Measurements from ENCODE around the gene UGGT1.

UGGT1 gene

DNA sequence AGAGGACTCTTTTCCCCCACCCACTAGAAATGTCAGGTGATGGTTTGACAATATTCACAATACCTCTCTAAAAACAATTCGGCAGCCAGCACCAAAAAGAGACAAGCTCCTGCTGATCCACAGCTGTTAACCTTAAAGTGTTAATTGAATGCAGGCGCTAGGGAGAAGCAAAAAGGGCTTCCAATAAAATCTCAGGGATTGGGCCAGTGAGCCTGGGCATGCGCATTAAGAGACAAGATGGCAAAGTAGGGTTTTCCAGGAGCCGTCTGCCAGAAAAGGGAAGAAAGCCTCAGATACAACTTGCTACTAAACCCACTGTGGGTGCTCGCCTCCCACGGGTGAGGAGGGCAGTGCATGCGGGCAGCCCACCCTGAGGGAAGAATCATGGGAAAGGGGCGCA is 128.9 kb downstream of the UGGT1 start:
- no peak for DNase-seq

GRCh38 chr2:128227862-128228261 is 136.9 kb downstream of the UGGT1 start:
- no peak for DNase-seq

GRCh38 chr2:128228894-128229293 is 137.9 kb downstream of the UGGT1 start:
- no peak for DNase-seq

GRCh38 chr2:128232965-128233789 is 142.2 kb downstream of the UGGT1 start:
- peak; percentile 25 to 91 (median 78) for DNase-seq

DNA sequence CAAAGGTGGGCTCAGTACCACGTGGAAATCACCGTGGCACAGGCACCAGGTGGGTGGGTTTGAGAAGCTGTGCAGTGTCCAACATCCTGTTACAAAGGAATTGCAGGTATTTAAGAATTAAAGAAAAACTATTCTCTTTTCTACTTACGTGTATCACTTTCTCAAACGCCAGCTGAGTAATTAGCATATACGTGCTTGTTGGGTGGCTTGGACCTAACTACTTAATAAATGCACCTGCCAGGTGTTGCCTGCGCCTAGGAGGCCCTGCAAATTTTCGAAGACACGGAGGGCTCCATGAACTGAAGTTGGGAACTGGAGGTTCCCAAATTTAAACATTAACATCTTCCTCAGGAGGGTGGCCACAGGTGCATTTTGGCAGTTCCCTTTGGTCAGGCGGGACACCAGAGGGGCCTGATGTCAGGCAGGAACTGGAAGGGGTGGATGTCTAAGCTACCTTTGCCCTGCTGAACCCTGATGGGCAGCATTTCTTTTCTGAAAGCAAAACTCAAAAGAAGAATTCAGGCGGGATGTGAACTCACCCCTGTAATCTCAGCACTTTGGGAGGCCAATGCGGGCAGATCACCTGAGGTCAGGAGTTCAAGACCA is 142.9 kb downstream of the UGGT1 start:
- DNase-seq, result no peak

- no peak for DNase-seq
Observed at GRCh38 chr2:128234613-128235012, 143.6 kb downstream of the UGGT1 start.

DNA sequence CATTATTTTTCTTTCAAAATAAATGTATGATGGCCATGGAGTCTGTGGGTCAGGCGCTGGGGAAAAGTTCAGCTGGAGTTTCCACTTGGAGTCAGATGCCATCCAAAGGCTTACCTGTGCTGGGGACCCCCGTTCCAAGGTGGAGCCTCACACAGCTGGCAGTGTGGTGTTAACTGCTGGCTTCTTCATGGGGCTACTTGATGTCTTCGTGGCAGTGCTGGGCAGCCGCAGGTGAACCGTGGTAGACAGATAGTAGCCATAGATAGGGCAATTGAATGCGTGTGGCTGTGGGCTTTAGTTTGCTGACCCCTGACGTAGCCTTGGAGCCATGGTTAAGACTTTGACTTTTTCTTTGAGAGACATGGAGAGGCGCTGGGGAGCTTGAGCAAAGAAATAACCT is 144.6 kb downstream of the UGGT1 start:
- no peak for DNase-seq

- DNase-seq, result peak in 3 of 51 donors; percentile 7 to 33 (median 12)
Observed at GRCh38 chr2:128236491-128237035, 145.6 kb downstream of the UGGT1 start.

- no peak for DNase-seq
Observed at GRCh38 chr2:128237081-128237534, 146.1 kb downstream of the UGGT1 start.

DNA sequence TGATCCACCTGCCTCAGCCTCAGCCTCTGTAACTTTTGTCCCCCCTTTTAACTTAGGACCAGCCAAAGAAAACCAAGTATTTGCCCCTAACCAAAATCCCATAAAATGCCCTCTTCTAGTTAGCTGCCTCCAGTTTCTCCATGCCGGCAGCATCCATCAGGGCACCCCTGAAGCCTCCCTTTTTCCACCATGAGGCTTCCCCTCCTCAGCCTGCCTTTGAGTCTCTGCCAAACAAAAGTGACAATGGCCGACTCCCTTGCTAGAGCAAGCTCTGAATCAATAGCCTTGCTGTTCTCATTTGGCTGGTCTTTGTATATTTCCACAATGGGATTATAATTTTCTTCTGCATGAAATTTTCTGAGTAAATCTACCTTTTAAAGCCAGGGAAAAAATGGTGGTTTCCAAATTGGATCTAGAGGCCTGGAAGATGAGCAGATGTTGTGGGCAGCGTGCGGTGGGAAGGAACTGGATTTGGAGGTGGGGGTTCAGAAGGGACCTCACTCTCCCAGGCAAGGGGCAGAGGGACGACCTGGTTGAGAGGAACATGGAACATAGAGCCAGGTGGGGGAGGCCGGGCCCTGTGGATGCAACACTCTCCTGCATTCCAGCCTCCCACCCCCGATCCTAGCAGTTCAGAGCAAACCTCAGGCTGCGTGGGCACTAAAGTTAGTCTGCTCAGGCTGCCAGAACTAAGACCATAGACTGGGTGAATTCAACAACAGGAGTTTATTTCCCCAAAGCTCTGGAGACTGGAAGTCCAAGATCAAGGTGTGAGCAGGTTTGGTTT is 147.1 kb downstream of the UGGT1 start:
- peak in 20 of 51 donors; percentile 21 to 67 (median 42) for DNase-seq

DNA sequence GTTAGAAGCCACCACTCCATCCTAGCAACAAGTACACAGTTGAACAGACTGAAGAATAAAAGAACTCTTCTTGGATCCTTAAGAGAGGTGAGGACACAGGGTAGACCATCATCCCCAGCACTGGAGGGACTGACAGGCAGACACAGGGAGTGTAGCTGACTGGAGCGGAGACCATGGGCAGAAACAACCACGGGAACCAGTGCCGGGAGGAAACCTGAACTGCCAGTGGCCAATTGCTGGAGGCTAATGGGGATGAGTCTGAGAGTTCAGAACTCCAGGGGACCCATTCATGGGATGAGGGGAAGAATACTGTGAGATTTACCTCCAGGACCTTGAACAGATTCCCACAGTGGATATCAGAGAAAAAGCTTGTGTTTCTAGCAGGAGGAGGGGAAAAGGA is 150.9 kb downstream of the UGGT1 start:
- no peak for DNase-seq
